T-helper 17 cell (primary cell): ENCODE measurements around the gene STMN3. TPM values are rescaled to one million over a fixed set of nuclear protein-coding genes. Genes with fewer than 3 reads are reported as not detected.

Source experiments
- ATAC-seq: fragments of 150-1000 bp; cut with Tn5 transposase; 2 replicates; pipeline ENCODE4 v1.10.0; 2021; ENCODE audit warnings: mild to moderate bottlenecking, moderate library complexity
- DNase-seq, 3 donors: peaks; one replicate each; pipeline versions ENCODE4 v3.0.0 to v3.0.0-alpha.2; 2020 to 2021
- H3K9me3 ChIP-seq: one replicate; pipeline ENCODE4 v1.7.0; 2013; ENCODE audit warnings: low read length, mild to moderate bottlenecking; ENCODE audit not compliant: control insufficient read depth, poor library complexity, severe bottlenecking
- H3K27ac Mint-ChIP-seq: one replicate; pipeline ENCODE4 v1.8.0; 2022; ENCODE audit warnings: mild to moderate bottlenecking, moderate library complexity, mixed read lengths
- H3K27me3 Mint-ChIP-seq: one replicate; pipeline ENCODE4 v1.8.0; 2022; ENCODE audit warnings: mixed read lengths
- H3K36me3 Mint-ChIP-seq: one replicate; pipeline ENCODE4 v1.8.0; 2022; ENCODE audit warnings: low read depth, mixed read lengths
- H3K4me1 Mint-ChIP-seq: one replicate; pipeline ENCODE4 v1.8.0; 2022; ENCODE audit warnings: mild to moderate bottlenecking, mixed read lengths
- H3K4me3 Mint-ChIP-seq: one replicate; pipeline ENCODE4 v1.8.0; 2022; ENCODE audit warnings: mild to moderate bottlenecking, moderate library complexity, mixed read lengths
- total RNA-seq, 4 donors: library from RNA in 2 of 4; stranded (reverse) in 2 of 4; gene quantifications; one replicate each; pipeline ENCODE4 v1.2.3 and lab custom pipeline; 2022 to 2026

The STMN3 gene
- total RNA-seq, 2 donors from 2014 or later = 51.0 to 67.4 TPM

DNA sequence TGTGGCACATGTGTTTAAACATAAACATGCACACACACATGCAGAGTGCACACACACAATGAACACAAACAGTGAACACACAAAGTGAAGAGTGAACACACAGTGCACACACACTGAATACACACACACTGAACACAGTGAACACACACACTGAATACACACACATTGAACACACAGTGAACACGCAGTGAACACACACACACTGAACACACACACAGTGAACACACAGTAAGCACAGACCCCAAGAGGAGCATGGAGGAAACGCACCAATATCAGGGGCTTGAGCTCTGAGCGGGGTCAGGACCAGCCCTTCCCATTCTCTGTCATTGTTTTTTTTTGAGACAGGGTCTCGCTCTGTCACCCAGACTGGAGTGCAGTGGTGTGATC, 62.1 kb downstream of the STMN3 start:
- H3K9me3 ChIP-seq = no peaks in the 10 kb centered on the region
- peaks cover 8% of the 10 kb centered on the region for H3K4me1 Mint-ChIP-seq
- H3K4me3 Mint-ChIP-seq = peak overlapping the region; percentile 21
- peaks cover 10% of the 10 kb centered on the region for H3K36me3 Mint-ChIP-seq
- H3K27me3 Mint-ChIP-seq = no peaks in the 10 kb centered on the region
- H3K27ac Mint-ChIP-seq = no peak overlapping the region
- ATAC-seq = no peak
- no peak for DNase-seq

DNA sequence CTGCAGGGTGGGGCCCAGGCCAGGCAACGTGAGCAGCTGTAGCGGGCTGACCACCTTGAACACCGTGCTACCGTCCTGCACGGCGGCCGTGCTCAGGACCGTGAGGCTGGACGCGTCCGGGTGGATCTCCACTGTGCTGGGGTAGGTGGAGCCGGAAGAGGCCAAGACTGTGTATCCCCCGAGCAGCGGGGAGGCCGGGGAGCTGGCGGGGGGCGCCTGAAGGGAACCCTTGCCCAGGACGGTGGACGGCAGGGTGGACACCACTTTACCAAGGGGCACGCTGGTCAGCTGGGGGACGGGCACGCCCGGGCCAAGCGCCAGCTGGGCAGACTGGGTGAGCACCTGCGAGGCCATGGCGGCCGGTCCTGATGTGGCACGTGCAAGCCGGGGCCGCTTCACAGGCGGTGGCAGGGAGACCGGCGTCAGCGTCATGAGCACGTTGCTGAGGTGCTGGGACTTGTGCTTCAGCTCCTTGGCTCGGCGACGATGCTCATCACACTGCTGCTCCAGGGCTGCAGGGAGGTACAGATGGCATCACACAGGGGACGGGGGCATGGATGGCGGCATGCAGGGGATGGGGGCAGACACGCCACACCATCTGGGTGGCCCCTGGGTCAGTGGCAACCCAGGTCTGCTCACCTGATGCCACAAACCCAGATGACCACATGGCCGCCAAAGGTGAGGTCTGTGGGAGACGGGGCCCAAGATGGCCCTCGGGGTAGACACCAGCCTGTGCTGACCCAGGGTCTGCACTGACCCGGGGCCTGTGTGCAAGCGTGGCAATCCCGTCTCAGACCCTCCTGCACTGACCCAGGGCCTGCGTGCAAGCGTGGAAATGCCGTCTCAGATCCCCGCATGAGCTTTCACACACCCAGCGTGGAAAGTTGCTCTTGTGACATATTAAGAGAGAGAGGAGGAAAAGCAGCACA, 62.7 kb downstream of the STMN3 start:
- H3K9me3 ChIP-seq = no peaks in the 10 kb centered on the region
- DNase-seq (no peak), ATAC-seq (no peak)
- Mint-ChIP-seq H3K36me3 (peaks cover 10% of the 10 kb centered on the region), H3K27ac (no peak overlapping the region), H3K27me3 (no peaks in the 10 kb centered on the region), H3K4me1 (peaks cover 13% of the 10 kb centered on the region), H3K4me3 (peak overlapping the region; percentile 21)

Other genes with a start within 250 kb of the STMN3 start
- gene KCNQ2, start 180.8 kb downstream of the STMN3 start, total RNA-seq = not detected
- gene EEF1A2, start 154.3 kb downstream of the STMN3 start, total RNA-seq = under 1 TPM; 0.47 to 0.99 TPM
- 100 to 1,000 TPM; 149 to 271 TPM for gene PPDPF, start 132.7 kb downstream of the STMN3 start, total RNA-seq
- under 1 TPM; 0.50 to 0.80 TPM for gene PTK6, start 116.0 kb downstream of the STMN3 start, total RNA-seq
- not detected for gene SRMS, start 105.7 kb downstream of the STMN3 start, total RNA-seq
- gene FNDC11, start 99.3 kb downstream of the STMN3 start, total RNA-seq = under 1 TPM; 0.44 to 0.99 TPM
- 10 to 100 TPM; 48.0 to 54.8 TPM for gene HELZ2, start 79.2 kb downstream of the STMN3 start, total RNA-seq
- 10 to 100 TPM; 17.3 to 21.0 TPM for gene GMEB2, start 26.3 kb downstream of the STMN3 start, total RNA-seq
- 10 to 100 TPM; 30.7 to 35.0 TPM for gene RTEL1, start 4.9 kb upstream of the STMN3 start, total RNA-seq
- gene TNFRSF6B, start 43.2 kb upstream of the STMN3 start, total RNA-seq = not detected
- 10 to 100 TPM; 44.0 to 53.2 TPM for gene ARFRP1, start 54.6 kb upstream of the STMN3 start, total RNA-seq
- gene ZGPAT, start 54.6 kb upstream of the STMN3 start, total RNA-seq = 10 to 100 TPM; 35.0 to 39.8 TPM
- 100 to 1,000 TPM; 156 to 179 TPM for gene LIME1, start 83.2 kb upstream of the STMN3 start, total RNA-seq
- gene SLC2A4RG, start 86.4 kb upstream of the STMN3 start, total RNA-seq = 100 to 1,000 TPM in 1 of 2 donors, 10 to 100 TPM in 1; 98.1 to 103 TPM
- under 1 TPM; 0.21 to 0.72 TPM for gene ZBTB46, start 177.8 kb upstream of the STMN3 start, total RNA-seq
- not detected for gene ABHD16B, start 208.1 kb upstream of the STMN3 start, total RNA-seq
- gene TPD52L2, start 211.8 kb upstream of the STMN3 start, total RNA-seq = 10 to 100 TPM; 26.9 to 29.9 TPM
- gene DNAJC5, start 241.7 kb upstream of the STMN3 start, total RNA-seq = 10 to 100 TPM; 35.7 to 39.0 TPM